ENCODE results near the gene LINC00305.

The LINC00305 gene

DNA sequence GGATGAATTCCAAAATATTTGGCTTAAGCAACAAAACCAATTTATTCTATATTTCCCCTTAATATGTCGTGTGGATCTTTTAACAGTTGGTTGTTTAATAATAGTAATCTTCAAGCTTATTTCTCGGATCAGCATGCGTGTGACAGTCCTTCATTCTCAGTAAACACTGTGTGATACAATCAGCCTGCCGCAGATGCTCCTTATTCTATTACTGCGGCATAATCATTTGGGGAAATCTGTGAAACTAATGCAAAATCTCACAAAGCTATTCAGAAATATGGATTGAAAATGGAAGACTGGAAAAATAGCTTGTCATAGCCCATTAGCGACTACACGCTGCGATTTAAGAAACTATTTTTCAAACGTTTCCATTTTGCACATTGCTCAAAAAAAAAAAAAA is 36.9 kb downstream of the LINC00305 start:
- DNase-seq = no peak

DNA sequence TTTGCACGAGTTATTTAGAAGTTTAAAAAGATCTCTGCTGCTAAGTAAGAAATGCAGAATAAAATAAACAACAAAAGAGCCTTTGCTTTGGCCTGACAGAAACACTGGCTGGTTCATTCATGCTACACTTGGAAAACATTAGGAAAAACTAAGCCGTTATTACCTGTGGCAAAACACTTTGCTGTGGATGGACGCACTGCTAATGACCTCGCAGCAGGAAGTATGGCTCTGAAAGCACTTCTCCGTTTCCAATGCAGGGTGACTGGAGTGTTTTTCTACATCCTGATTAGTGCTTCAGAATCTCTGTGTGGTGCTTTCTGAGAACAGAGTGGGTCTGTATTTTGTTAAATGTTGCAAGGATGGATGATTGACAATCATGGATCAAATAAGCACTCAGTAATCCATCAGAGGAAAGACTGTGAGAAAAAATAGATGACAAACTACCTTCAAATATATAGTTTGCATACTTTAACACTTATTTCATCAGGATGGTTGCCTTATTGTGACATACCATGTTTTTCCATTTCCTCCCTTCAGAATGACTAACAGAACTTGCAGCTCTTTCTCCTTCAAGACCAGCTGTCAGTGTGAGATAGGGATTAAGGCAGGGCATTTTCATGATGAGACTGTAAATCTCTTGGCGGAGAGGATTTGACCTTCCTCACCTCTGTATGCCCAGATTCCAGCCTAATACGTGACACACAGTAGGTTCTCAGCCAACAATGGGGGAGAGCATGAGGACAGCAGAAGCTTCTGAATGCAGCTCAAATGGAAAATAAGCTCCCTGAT is 38.0 kb downstream of the LINC00305 start:
- no peak for DNase-seq

DNA sequence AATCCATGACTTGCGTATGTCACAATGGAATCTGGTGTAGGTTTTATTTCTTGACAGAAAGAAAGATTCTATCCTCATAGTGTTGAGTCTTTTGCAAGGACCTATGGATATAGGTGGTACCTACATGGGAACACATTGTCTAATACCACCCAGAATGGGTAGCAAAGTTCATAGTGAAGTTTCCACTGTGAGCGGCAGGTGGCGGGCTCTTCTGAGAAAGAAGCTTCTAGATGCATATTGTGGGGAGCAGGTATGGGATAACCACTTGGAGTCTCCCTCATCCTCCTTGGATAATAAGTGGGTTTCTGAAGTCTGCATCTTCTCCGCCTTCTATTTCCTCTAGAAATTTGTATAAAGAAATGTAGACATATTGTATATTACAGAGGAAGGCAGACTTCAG is 44.9 kb downstream of the LINC00305 start:
- no peak for DNase-seq

DNA sequence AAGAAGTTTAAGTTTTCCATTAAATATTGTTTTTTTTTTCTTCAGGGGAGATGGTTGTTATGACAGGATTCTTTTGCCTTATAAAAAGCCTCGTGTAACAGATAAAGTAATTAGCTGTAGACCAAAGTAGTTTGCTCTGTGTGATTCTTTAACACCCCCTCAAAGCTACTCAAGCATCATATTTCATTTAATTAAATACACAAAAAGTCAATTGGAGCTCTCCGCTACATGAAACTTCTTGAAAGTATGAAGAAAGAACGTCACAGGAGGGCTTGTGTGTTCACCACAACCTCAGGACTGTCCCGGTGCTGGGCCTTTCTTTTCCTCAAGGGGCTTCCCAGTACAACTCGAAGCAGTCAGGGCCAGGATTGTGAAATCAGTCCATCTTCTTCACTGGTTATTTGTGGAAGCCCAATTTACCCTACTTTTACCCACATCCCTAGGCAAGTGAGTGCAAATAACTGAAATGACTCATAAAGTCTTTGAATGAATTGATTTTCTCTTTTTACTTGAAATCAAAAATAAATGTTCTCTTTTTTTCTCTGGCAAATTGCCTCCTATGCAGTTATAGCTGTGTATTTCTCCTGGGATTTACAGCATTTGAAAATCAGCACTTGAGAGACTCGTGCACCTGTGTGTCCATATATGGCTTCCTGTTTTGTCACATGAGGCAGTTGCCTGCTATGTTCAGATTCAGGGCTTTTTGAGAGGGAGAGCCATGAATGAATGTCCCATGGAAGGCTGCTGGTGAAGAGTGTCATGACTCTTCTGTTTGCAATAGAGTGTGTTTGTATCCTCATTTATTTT is 48.6 kb downstream of the LINC00305 start:
- no peak for DNase-seq

DNA sequence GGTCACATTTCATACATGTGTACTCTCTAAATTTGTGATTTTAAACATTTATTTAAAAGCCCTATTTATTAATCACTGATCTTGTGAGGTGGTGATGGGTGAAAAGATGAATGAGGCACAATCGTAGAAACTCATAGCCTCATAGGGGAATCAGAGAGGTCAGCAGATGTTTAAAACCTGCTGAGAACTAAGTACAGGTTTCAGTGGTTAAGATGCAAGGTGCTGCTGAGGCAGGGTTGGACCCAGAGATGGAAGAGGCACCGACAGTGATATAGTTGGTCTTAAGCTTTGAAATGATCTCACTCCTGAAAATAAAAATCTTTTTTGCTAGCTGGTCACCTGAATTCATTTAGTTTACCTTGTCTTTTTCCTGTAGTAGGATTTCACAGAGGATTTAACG is 49.6 kb downstream of the LINC00305 start:
- DNase-seq = no peak

DNA sequence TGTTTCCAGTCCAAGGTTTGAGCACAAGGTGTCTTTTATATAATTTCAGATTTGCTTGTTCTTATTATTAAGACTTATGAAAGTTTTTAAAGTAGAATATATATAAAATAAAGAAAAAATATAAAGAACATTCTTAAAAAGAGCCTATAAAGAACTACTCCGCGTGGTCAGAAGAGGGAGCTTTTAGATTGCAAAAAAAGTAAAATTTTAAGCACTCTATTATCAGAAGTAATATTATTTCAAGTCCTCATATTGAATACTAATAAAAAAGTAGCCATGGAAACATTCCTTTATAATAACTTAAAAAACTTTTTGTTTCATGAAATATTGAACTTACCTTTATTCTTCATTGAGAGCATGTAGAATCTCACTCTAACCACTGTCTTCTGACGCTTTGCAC is 51.4 kb downstream of the LINC00305 start:
- DNase-seq = no peak

DNA sequence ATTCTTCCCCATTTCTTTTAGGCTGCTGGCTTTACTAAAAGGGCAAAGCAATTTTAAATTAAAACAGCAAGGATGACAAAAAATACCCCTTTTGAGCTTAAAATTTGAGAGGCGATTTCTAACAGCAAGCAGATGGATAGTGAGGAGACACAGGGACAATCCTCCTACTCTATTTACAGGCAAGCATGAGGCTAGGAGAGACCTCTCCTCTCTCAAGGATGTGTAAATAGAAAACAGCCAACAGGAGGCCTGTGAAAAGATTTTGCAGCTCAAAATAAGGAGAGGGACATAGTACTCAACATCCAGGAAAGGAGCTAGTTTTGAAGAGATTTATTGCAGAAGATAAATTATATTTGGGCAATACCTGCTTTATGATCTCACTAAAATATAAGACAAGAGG is 53.8 kb downstream of the LINC00305 start:
- no peak for DNase-seq

DNA sequence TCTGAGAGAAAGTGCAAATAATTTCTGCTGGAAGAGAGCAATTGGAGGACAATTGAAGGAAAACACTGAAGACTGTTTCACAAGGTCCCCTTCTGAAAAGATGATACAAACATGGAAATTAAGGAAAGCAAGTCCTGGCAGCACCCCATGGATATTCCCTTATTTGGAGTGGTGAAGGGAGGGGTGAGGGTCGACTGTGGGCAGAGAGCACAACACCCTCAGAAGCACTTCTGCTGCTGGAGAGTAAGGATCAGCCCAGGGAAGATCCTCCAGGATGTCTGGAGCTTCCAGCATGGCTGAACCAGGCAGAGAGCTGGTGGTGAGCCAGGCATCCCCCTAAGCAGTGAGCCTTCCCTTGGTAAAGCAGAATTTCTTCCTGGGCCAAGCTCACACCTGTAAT is 54.7 kb downstream of the LINC00305 start:
- DNase-seq = no peak

DNA sequence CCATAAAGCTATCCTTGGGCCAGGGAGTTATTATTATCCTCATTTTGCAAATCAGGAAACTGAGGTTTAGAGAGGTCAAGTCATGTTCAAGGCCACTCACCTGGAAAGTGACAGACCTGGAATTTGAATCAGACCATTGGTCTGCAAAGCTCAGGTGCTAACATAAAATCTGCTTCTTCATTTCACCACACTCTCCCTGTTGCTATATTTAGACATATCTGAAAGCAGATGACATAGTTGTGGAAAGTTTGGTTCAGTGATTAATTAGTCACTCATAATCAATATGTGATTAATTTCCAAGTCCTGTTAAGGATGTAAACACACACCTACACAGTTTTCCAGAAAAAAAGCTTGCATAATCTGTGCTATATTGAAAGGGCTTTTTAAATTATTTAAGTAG is 57.4 kb downstream of the LINC00305 start:
- no peak for DNase-seq

DNA sequence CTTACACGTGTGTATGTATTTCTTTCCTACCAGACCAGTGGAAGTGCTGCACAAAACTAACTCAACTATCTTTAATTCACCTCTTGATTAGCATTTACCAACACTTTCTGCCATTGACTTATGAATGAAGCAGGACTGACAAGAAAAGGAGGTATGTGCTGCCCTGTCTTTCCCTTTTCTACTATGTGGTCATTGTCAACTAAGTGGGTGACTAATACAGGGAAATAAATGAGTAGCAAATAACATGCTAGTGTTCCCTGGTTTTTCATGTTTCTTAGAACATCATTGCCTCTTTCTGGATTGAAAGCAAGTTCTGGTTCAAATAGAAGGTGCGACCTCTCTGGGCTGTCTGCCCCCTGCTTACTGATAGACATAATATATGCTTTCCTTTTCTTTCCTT is 58.0 kb downstream of the LINC00305 start:
- DNase-seq = no peak

DNA sequence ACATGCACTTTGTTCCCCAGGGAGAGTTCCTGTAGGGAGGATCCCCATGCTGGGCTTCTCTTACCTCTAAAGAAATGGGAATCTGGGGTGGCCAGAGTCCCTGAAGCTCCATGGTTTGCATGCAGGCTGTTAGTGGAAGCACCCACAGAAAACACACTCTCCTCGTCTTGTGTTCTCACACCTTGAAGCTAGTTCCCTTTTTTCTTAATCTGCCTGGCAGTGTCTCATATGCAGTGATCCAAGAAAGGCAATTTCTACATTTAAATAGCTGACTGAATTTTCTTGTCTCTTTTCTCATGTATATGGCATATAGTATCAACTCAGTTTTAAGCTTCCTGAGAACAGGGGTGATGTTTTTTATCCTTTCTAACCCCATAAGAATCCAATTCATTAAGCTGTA is 65.0 kb downstream of the LINC00305 start:
- DNase-seq = no peak

DNA sequence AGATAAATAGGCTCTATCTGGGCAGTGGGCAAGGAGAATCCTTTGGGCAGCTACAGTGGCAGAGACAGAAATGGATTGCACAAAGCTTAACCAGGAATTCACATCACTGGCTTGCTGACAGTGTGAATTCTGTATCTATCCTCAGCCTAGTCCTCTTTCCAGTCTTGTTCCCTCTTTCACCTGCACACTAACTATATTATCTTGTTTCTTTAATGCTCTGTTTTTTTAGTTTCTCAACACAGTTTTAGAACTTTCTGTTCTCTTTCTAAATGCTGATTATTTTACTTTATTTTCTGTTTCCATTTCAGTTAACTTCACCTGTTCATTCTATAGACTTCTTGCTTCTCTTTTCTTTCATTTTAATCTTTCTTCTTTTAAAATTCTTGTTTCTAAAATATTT is 66.4 kb downstream of the LINC00305 start:
- no peak for DNase-seq

DNA sequence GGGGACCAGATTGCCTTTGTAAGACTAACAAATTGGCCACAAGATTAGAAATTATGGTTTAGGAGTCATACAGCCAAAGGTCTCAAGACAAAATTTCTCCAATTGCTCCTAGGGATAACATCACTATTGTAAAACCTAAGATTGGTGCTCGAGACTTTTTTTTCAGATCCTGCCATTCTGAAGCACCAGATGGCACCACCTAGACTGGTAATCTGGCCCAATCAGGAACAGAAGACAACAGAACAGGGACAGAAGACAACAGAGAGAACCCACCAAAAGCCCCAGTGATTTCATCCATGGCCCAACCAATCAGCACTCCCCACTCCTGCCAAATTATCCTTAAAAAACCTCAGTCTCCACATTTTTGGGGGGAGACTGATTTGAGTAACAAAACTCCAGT is 66.8 kb downstream of the LINC00305 start:
- no peak for DNase-seq

DNA sequence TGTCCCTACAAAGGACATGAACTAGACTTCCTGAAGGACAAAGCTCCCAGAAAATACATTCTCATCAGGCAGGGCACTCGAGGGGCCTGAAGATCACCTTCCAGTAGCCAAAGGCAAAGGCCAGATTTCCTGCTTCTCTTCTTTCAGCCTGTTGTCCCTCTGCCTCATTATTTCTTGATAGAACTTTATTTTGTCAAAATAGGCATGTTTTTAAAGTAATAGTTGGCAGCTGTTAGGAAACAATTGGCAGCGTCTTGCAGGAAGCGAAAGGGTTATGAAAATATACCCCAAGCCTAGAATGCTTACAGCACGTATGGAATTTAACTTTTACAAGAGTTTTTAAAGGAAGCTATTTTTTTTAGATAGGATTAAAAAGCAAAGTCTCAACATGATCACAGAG is 74.9 kb downstream of the LINC00305 start:
- DNase-seq = no peak

DNA sequence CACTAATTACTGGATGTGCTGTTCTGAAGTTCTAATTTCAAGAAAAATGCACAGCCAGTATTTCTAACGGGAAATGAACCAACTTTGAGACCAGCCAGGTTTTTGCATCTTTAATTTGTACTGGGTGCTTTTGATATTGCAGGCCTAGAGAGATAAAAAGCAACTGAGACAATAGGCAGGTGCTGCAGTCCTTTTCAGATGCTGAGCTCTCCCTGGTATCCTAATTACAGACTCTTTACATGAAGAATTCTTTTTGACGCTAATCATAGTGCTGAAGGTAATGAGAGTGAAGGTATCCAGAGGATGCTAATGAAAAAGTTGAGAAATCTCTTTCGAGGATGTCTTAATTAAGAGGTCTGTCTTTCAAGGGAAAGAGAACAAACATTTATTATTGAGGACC is 93.9 kb downstream of the LINC00305 start:
- no peak for DNase-seq

DNA sequence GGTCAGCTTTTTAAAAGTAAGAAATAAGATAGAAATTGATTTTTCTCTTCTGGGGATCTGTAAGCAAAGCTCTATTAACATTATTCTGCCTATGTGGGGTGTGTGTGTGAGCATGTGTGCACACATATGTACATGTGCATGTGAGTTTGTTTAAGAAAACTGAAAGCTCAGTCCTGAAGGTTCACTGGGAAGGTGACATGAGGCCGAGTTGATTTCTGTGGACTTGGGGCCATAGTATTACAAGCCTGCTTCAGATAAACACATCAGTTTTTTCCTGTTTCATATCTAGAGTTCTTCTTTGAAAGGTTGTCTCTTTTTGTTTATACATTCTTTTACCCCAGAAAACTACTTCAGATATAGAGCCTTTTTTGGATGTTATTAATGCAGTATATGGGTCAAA is 95.6 kb downstream of the LINC00305 start:
- no peak for DNase-seq

DNA sequence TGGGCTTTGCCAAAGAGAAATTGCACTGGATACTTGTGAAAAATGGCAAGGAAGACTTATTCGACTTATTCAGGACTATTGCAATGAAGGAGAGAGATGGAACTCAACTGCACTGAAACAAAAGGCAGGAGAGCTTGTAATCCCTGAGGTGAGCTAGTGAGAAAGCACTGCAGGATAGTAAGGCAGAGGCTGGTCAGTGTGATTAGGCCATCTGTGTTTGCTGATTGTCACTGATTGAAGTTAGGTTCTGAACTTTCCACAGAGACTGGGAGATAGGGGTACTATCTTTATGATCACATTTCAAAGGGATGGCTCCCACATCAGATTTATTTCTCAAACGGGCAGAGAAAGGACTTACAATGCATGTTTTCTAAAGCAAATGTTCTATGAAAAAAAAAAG is 96.1 kb downstream of the LINC00305 start:
- no peak for DNase-seq

DNA sequence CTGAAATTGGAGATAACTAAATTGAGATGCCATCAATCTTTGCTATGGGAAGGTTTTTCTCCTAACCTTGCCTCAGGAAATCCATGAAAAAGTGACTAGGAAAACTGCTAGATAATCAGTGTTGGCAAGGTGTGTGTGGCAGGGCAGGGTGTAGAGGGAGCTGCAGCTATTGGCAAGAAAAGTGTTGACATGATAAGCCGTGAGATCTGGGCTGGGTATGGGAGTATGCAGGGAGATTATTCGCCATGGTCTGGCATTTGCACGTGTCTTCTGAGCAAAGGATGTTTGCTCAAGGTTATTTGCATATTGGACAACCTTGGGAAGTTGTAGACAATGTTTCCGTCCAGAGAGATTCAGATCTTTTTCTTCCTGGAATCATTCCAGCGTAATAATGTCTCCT is 104.3 kb downstream of the LINC00305 start:
- DNase-seq = no peak

DNA sequence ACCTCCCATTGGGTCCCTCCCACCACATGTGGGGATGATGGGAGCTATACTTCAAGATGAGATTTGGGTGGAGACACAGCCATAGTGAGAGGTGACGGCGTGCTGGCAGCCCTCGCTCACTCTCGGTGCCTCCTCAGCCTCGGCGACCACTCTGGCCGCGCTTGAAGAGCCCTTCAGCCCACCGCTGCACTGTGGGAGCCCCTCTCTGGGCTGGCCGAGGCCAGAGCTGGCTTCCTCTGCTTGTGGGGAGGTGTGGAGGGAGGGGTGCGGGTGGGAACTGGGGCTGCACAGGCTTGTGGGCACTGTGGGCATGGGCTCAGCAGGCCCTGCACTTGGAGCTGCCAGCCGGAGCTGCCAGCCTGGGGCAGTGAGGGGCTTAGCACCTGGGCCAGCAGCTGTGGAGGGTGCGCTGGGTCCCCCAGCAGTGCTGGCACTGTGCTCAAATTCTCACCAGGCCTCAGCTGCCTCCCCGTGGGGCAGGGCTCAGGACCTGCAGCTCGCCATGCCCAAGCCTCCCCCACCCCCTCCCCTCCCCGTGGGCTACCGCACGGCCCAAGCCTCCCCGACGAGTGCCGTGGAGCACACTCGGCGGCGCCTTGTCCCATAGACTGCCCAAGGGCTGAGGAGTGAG is 106.0 kb downstream of the LINC00305 start:
- no peak for DNase-seq

DNA sequence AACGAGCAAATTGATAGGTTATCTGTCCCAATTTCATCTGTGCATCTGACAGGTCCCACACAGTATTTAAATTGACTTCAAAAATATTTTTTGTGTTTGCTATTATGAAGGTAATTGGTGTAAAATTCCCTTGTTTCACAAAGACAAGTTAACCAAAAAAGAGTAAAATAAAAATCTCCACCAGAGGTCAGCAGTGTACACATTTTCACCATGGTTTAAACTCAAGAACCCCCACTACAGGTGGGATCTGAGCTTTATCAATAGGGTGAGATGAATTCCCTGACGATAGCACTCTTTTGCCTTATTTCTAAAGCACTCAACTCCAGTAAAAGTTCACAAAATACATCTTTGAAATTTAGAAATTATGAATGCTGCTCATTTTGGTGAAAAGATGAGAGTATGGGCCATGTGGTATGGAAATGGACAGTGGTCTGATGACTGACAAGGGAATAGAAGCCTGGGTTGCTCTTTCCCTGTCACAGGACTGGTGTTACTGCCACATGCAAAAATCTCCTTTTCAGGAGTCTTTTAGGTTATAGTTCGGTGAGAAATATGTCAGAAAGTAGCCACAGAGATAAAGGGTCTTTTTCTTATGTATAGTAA is 111.0 kb downstream of the LINC00305 start:
- DNase-seq = no peak

DNA sequence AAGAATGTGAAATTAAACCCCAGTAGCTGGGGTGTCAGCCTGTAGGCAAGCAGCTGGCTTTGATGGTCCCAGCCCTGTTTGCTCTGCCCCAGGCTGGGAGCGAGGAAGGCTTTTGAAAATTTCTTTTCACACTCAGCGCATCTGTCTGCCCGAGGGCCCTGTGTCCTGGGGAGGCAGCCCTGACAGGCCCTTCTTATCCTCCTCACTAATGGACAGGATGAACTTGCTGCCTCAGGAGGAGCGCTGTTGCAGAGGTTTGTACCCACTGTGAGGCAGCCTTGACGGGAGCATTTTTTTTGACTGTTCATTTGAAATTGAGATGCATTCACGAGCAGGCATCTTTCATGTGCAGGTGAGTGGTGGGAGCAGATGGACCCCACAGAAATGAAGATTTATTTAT is 116.6 kb downstream of the LINC00305 start:
- no peak for DNase-seq

DNA sequence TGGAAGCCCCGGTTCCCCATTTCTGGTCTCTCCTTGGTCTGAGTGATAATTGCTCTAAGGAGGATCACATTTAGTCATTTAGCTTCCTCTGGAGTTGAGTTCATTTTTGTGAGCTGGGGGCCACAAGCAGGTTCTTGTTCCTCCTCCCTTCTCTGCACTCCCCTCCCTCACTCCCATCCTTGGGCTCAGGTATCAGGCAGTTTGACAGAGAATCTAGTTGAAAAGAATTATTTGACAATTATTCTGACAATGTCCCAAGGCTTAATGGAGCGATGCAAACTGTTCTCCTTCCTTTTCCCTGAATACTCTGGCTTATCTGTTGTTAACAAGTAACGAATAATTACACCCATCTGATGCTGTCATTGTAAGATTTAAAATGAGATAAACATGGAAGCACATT is 117.5 kb downstream of the LINC00305 start:
- no peak for DNase-seq

Data from activated T-cell treated with anti-CD3 and anti-CD28 coated beads for 4 hours (primary cell).